D721Med (cell line): ENCODE data around the gene PSAPL1.

ENCODE experiments used
- DNase-seq: peaks from one replicate; pipeline ENCODE4 v3.0.0; 2011; ENCODE audit warnings: low spot score; ENCODE audit not compliant: insufficient read length
- FAIRE-seq: peaks from 2 replicates; lab custom pipeline; 2011; peaks lifted over from hg19 to GRCh38; lab: Jason Lieb, UNC
- CTCF ChIP-seq: IDR thresholded peaks from 2 replicates; pipeline ENCODE4 v1.5.1; 2012; ENCODE audit warnings: mild to moderate bottlenecking, control low read depth; ENCODE audit not compliant: insufficient read depth; ENCODE audit errors: missing control alignments

The PSAPL1 gene

GRCh38 chr4:7441201-7441600 lies 6.5 kb upstream of the PSAPL1 start:
- FAIRE-seq (no peak), DNase-seq (no peak)
- TF ChIP-seq CTCF = no peak

- no peak for FAIRE-seq
- no peak for DNase-seq
- no peak for TF ChIP-seq CTCF
Measured at GRCh38 chr4:7439699-7440098, 5.0 kb upstream of the PSAPL1 start.

- no peak for TF ChIP-seq CTCF
- no peak for FAIRE-seq
- no peak for DNase-seq
Measured at GRCh38 chr4:7436256-7436655, 1.5 kb upstream of the PSAPL1 start.

- FAIRE-seq = no peak
- no peak for TF ChIP-seq CTCF
- DNase-seq = no peak
Measured at GRCh38 chr4:7435471-7436061, 836 bp upstream of the PSAPL1 start.

- DNase-seq = no peak
- no peak for TF ChIP-seq CTCF
- FAIRE-seq = no peak
Measured at GRCh38 chr4:7434141-7434765, 477 bp downstream of the PSAPL1 start.

- FAIRE-seq (no peak), DNase-seq (no peak)
- no peak for TF ChIP-seq CTCF
Measured at GRCh38 chr4:7433376-7434140, 1.2 kb downstream of the PSAPL1 start.
